GM21529 (cell line): ENCODE data around the gene TLE6.
"Not testable (repeated sequence)": the region's sequence is repeated elsewhere in the genome, so short reads cannot be mapped to it uniquely, and the experiment has no call there.

Source experiments
- ATAC-seq: cut with Tn5 transposase; IDR thresholded peaks from one replicate; pipeline ENCODE4 v1.9.1; 2021; ENCODE audit not compliant: unreplicated experiment

The TLE6 gene

DNA sequence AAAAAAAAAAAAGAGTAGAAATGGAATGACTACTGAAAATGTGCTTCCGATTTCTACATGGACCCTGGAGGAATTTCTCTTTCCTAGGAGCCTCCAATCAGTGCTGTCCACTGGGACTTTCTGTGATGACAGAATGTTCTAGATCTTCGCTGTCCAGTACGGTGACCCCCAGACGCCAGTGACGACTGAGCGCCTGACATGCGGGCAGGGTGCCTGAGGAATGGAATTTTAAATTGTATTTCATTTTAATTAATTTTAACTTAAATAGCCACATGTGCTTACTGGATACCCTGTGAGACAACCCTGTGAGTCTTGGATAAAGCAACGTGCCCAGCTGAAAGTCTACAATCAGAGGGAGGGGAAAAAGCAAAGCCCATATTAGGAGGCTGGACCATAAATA is 4.1 kb upstream of the TLE6 start:
- no peak for ATAC-seq

DNA sequence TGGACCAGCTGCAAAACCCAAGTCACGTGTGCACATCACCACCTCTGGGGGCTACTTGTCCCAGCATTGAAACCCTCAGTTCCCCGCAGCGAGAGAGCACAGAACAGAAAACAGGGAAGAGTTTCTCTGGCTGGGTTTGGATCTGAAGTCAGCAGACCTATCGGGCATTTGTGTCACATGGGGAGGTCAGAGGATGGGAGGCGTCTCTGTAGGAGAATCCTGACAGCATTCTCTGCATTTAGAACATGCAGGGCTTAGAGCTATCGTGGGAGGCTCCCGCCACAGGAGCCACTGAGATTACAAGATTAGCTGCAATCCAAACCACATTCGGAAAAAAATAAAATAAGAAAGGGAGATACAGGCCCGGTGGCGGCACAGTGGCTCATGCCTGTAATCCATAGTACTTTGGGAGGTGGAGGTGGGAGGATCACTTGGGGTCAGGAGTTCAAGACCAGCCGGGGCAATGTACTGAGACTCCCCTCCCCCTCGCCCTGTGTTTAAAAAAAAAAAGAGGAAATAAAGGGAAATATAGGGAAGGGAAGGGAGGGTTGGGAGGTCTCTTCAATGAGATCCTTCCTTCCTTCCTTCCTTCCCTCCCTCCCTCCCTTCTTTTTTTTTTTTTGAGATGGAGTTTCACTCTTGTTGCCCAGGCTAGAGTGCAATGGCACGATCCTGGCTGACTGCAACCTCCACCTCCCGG is 2.9 kb upstream of the TLE6 start:
- ATAC-seq = no peak

DNA sequence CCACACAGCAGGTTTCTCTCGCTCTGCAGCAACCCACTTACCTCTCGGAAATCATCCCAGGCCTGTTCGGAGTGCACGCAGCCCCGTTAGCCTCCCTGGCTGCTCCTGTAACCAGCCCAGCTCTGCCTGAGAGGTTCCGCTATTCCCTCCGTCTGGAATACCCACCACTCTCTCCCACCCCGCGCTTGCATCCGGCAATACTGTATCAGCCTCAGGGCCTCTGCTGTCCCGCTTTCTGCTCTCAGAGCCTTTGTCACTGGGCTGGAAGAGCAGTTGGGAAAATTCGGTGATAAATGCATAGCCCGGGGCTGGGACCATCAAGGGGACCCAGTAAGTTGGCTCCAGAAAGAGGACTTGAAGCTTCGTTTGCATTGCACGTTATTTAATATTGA is 759 bp upstream of the TLE6 start:
- no peak for ATAC-seq

DNA sequence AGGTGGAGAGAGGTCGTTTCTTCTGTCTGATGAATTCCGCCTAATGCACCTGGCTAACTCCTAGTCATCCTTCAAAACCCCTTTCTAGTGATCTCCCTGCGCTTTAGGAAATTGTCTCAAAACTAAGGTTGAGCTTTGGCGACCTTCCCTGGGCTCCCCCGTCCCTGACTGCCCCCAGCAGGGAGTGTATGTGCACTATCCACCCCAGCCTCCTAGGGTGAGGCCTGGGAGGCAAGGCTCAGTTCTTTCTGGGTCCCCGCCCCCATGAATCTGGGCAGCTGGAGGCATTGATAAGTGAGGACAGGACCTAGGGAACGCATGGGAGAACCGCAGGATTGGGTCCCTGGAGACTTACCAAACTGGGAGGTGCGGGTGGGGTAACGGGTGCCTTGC is 378 bp downstream of the TLE6 start:
- ATAC-seq = peak; percentile 10

GRCh38 chr19:2978166-2978767 is 903 bp downstream of the TLE6 start:
- ATAC-seq = no peak

DNA sequence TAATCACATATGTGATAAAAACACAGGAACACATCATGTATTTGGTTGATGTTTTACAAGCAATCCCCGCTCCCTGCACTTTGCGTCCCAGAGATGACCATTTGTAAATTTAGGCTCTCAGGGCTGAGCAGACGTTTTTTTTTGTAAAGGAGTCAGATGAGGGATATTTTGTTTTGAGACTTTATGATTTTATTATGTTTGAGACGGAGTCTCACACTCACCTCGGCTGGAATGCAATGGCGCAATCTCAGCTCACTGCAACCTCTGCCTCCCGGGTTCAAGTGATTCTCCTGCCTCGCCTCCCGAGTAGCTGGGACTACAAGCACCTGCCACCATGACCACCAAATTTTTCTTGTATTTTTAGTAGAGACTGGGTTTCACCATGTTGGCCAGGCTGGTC is 1.4 kb downstream of the TLE6 start:
- ATAC-seq = no peak

DNA sequence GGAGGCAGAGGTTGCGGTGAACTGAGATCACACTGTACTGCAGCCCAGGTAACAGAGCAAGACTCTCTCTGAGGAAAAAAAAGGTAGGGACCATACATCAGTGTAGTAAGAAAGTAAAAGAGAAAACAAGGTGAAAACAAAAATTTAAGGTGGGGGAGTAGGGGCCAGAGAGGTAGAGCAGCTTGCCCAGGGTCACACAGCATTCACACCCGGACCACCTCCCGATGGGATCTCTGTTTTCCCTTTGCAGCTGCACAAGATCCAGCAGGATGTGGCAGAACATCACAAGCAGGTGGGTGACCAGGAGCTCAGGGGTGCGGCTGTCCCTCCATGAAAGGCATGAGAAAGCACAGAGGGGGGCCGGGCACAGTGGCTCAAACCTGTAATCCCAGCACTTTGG is 4.5 kb downstream of the TLE6 start:
- no peak for ATAC-seq

GRCh38 chr19:2982561-2982960 is 5.2 kb downstream of the TLE6 start:
- no peak for ATAC-seq

- ATAC-seq = no peak
Measured at GRCh38 chr19:2982983-2983350, 5.6 kb downstream of the TLE6 start.

GRCh38 chr19:2983351-2984214 is 6.2 kb downstream of the TLE6 start:
- no peak for ATAC-seq

- no peak for ATAC-seq
Measured at GRCh38 chr19:2984215-2984528, 6.8 kb downstream of the TLE6 start.

DNA sequence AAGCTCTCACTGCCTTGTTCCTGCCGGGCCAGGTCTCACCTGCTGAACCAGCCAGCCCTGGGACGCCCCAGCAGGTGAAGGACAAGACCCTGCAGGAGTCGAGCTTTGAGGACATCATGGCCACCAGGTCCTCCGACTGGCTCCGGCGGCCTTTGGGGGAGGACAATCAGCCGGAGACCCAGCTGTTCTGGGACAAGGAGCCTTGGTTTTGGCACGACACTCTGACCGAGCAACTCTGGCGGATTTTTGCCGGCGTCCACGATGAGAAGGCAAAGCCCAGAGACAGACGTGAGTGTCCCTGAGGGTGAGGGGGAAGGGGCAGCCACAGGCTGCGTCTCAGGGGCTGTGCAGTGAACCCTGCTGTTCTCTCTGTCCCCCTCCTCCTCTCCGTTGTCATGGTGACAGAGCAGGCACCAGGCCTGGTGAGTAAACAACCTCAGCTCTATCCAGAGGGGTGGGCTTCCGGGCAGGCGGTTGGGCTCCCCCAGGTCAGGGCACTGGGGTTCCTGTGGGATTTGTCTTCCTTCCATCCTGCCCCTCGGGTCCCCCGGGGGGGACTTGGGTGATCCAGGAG is 9.7 kb downstream of the TLE6 start:
- no peak for ATAC-seq

GRCh38 chr19:2987797-2988196 is 10.4 kb downstream of the TLE6 start:
- no peak for ATAC-seq

GRCh38 chr19:2988568-2988967 is 11.2 kb downstream of the TLE6 start:
- ATAC-seq = no peak

DNA sequence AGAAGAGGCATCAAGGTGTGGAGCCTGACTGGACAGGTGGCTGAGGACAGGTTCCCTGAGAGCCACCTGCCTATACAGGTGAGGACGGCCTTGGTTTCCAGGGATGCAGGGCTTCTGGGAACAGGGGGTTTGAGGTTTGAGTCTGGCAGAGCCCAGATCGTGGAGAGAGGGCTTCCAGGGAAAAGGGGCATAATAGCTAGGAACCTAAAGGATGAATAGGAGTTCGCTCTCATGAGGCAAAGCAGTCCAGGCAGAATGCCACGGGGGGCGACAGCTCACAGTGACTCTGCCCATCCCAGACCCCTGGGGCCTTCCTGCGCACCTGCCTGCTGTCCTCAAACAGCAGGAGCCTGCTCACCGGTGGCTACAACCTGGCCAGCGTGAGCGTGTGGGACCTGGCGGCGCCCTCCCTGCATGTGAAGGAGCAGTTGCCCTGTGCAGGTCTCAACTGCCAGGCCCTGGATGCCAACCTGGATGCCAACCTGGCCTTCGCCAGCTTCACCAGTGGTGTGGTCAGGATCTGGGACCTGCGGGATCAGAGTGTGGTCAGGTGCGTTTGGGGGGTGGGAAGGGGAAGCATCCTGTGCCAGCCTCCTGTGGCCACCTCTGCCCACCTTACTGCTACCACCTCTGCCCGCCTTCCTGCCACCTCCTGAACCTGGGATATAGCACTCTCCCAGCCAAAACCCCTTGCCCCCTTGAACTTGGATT is 12.0 kb downstream of the TLE6 start:
- ATAC-seq = no peak

DNA sequence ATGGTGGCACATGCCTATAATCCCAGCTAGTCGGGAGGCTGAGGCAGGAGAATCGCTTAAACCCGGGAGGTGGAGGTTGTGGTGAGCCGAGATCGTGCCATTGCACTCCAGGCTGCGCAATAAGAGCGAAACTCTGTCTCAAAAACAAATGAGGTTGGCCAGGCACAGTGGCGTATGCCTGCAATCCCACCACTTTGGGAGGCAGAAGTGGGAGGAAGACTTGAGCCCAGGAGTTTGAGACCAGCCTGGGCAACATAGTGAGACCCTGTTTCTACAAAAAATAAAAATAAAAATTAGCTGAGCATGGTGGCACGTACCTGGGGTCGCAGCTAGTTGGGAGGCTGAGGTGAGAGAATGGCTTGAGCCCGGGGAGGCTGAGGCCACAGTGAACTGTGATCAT is 15.0 kb downstream of the TLE6 start:
- not testable (repeated sequence) for ATAC-seq

DNA sequence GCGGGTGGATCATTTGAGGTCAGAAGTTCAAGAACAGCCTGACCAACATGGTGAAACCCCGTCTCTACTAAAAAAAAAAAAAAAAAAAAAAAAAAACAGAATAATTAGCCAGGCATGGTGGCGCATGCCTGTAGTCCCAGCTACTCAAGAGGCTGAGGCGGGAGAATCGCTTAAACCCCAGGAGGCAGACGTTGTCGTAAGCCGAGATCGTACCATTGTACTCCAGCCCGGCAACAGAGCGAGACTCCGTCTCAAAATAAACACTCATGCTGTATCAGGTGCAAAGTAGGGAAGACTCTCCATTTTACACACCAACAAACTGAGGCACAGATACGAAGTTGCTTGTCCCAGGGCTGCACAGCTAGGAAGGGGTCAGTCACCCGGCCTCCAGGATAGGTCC is 15.6 kb downstream of the TLE6 start:
- ATAC-seq = no peak

DNA sequence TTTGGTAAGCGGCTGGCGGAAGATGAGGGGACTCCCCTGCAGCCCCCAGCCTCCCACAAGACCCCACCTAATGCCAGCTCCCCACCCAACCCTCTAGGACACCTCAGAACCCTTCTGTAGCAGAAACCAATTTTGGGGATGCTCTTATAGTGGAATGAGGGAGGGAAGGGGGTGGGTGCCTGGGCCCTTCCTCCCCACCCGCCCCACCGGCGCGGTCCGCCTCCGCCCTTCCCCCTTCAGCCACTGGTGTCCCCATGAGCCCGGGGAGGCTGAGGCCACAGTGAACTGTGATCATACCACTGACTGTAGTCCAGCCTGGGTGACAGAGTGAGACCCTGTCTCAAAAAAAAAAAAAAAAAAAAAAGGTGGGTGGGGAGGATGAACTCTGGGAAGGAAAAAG is 16.2 kb downstream of the TLE6 start:
- ATAC-seq = no peak

- no peak for ATAC-seq
Measured at GRCh38 chr19:2994588-2995131, 17.3 kb downstream of the TLE6 start.

- ATAC-seq = no peak
Measured at GRCh38 chr19:2997720-2998119, 20.4 kb downstream of the TLE6 start.

DNA sequence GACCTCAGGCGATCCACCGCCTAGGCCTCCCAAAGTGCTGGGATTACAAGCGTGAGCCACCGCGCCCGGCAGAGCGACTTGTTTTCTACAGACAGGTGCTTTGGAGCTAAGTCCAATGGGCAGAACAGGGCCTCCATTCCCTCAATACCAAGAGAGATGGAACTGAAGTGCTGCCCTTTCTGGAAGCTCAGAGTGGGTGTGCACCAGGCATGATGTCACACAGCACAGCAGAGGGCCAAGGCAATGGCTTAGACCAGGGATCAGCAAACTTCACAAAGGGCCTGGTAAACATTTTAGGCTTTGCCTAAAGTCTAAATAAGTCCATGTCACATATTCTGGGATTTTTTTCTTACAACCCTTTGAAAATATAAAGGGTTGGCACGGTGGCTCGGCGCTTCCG is 21.3 kb downstream of the TLE6 start:
- no peak for ATAC-seq
